Erythroblast (primary cell): ENCODE results near the gene MPO.

ENCODE experiments used
- DNase-seq, 2 experiments: peaks; one replicate each; lab custom pipeline; 2025; lab: John Stamatoyannopoulos, UW
- GATA1 ChIP-seq: IDR thresholded peaks from 2 replicates; pipeline ENCODE4 v1.6.1; 2011; ENCODE audit warnings: low read depth, mild to moderate bottlenecking, control low read depth, low read length, moderate library complexity
- POLR2A ChIP-seq: IDR thresholded peaks from 2 replicates; pipeline ENCODE4 v1.6.1; 2011; ENCODE audit warnings: mild to moderate bottlenecking, low read length

MPO gene

DNA sequence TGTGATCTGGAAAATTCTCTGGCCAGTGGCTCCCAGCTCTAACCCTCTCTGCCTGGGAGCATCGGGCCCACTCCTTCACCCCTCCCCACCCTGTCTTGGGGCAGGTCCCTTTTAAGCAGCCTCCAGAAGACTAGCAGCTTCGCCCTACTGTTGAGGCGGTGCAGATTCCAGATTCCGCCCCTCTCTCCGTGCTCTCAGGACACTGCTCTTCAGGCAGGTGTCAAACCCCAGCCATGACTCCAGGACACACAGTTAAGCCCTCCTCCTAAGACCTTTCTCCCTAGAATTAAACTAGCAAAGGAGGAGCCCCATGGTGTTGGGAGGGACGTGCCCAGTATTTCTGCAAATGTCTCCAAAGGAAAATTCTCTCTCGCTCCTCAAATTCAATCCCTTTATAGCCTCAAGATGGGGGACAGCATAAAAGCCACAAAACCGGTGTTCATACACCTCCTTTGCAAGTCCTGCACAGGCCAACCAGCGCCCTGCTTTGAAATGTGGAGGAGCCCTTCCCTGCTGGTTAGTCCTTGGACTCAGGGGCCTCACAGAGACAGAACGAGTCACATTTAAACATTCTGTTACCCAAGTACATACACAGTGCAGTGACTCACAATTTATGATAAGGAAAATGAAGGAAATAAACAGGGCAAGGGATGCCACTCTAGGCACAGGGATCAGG is 35.2 kb downstream of the MPO start:
- no peak for DNase-seq
- no peak for TF ChIP-seq GATA1
- no peak for TF ChIP-seq POLR2A

GRCh38 chr17:58244963-58245362 is 35.8 kb downstream of the MPO start:
- DNase-seq, result peak; percentile 8 to 28
- TF ChIP-seq GATA1 (no peak), POLR2A (no peak)

- no peak for DNase-seq
- no peak for TF ChIP-seq POLR2A
- no peak for TF ChIP-seq GATA1
Measured at GRCh38 chr17:58242171-58242784, 38.5 kb downstream of the MPO start.

DNA sequence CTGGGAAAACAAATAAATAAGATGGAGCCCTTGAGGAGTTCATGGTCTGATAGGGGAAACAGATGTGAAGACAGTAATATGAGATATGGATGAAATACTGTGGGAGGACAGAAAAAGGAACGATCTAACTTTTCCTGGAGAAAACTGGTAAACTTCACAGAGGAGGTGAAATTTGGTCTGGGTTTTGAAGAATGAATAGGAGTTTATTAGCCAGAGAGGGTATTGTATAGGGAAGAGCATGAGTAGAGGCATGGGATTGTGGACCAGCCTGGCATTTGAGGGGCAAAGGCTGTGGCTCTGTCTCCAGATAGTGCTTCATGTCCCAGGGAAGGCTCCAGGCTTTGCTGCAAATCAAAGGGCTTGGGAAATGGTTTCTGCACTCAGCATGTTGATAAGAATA is 40.7 kb downstream of the MPO start:
- DNase-seq, result no peak
- TF ChIP-seq POLR2A (no peak), GATA1 (no peak)

- TF ChIP-seq POLR2A, result no peak
- TF ChIP-seq GATA1, result no peak
- no peak for DNase-seq
Measured at GRCh38 chr17:58238147-58238634, 42.5 kb downstream of the MPO start, which contains the start of gene LPO. Gene LPO, plus strand, starts transcription at chr17:58238584. Its CDS starts 4,396 bp downstream, at chr17:58242980.

GRCh38 chr17:58236394-58236793 is 44.3 kb downstream of the MPO start:
- TF ChIP-seq POLR2A (no peak), GATA1 (no peak)
- DNase-seq, result peak; percentile 61 to 71

DNA sequence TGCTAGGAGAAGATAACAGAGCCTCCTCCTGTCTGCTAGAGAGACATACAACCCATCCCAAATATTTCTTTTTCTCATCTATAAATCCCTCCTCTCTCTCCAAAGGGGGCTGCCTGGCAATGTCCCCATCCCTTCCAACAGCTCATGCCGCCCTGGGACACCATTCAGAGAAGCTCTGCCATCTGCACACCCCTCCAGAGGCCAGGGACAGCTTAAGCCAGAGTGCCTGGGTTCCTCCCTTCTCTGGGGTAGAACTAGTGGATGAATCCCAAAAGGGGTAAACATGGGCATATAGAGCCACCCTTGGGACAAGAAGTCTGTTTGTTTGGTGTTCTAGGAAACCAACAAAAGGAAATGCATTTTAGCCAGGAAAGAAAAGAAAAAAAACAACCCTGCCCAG is 44.9 kb downstream of the MPO start:
- TF ChIP-seq POLR2A (no peak), GATA1 (no peak)
- peak in 1 of 2 experiments; percentile 10 for DNase-seq

- TF ChIP-seq POLR2A (no peak), GATA1 (no peak)
Measured at GRCh38 chr17:58234512-58234911, 46.2 kb downstream of the MPO start.

GRCh38 chr17:58233543-58233942 is 47.2 kb downstream of the MPO start:
- no peak for DNase-seq
- TF ChIP-seq POLR2A, result no peak
- TF ChIP-seq GATA1, result no peak

More at GRCh38 chr17:58234512-58234911, 46.2 kb downstream of the MPO start:
- DNase-seq, result no peak

DNA sequence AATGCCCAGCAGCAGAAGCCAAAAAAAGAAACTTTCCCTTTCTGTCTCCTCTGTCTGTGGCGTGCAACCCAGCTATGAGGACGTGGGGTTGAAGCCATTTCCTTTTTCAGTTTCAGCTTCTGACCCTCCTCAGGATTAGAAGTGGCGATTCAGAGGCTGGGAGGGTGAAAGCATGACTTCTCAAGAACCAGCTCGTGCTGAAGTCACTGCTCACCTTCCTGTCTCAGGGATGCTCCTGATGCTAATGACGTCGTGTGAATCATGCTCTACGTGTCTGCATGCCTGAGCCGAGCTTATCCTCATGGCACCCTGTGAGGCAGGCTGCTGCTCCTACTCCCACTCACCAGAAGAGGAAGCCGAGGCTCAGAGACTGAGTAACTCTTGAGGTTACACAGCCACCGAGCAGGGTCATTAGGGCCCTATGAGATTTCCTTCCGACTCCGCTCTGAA is 48.0 kb downstream of the MPO start:
- DNase-seq, result no peak
- TF ChIP-seq GATA1, result no peak
- TF ChIP-seq POLR2A, result no peak

GRCh38 chr17:58231641-58232040 is 49.1 kb downstream of the MPO start:
- DNase-seq, result no peak
- no peak for TF ChIP-seq POLR2A
- no peak for TF ChIP-seq GATA1

DNA sequence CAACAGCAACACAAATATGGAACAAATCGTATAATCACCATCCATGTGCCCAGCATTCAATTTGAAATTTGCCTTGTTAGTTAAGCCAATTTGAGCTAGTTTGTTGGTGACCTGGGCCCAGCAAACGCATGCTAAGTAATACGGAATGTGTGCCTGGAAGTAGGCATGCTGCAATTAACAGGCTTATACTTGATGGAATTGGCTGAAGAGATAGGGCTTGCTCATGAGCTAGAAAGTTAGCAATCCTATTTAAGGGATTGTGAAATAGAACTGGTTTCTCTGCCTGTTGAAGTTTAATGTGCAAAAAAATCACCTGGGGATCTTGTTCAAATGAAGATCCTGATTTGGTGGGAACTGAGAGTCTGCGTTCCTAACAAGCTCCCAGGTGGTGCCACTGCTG is 50.9 kb downstream of the MPO start:
- no peak for DNase-seq
- TF ChIP-seq POLR2A, result no peak
- TF ChIP-seq GATA1, result no peak

- DNase-seq, result no peak
- no peak for TF ChIP-seq GATA1
- no peak for TF ChIP-seq POLR2A
Measured at GRCh38 chr17:58229384-58229783, 51.4 kb downstream of the MPO start.

DNA sequence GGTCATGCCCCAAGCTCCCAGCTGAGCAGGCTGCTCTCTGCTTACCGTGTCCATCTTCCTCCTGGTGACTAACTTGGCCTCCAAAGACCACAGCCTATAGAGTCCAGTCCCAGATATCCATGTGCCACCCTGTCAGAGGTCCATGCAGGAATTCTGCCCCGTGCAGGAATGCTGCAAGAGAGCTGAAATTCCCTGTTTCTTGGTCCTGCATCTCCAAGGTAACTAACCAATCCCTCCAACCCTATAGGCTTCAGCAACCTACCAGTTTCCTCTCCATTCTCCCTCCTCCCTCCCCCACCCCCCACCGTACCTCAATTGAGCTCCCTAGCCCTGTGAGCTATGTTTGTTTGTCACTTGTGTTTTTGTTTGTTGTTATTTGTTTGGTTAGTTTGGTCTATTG is 52.1 kb downstream of the MPO start:
- DNase-seq, result no peak
- TF ChIP-seq POLR2A (no peak), GATA1 (no peak)
